PFSK-1 (cell line): ENCODE data around the gene SLC66A2.

ENCODE experiments used
- POLR2AphosphoS5 ChIP-seq: IDR thresholded peaks from 2 replicates; pipeline ENCODE4 v1.6.1; 2012; ENCODE audit warnings: low read depth, mild to moderate bottlenecking, control low read depth, low read length, moderate library complexity
- SIN3A ChIP-seq: IDR thresholded peaks from 2 replicates; pipeline ENCODE4 v1.6.1; 2012; ENCODE audit warnings: mild to moderate bottlenecking, low read length, moderate library complexity, borderline replicate concordance; ENCODE audit not compliant: insufficient read depth
- TAF1 ChIP-seq: IDR thresholded peaks from 2 replicates; pipeline ENCODE4 v1.6.1; 2012; ENCODE audit warnings: low read length, control low read depth, borderline replicate concordance; ENCODE audit not compliant: insufficient read depth
- TF ChIP-seq, protein P1 (sequence below), 2 experiments: IDR thresholded peaks; 2 replicates each; pipeline versions ENCODE4 v1.6.1 to v1.8.0; 2011 to 2012; ENCODE audit warnings: low read depth in 2 of 2, low read length in 2 of 2, control low read depth in 1 of 2, inconsistent platforms in 1 of 2, mild to moderate bottlenecking in 1 of 2, moderate library complexity in 1 of 2; ENCODE audit not compliant: insufficient read depth in 1 of 2

GRCh38 chr18:79905993-79906392 is 45.5 kb downstream of the SLC66A2 start:
- TF ChIP-seq POLR2AphosphoS5 = no peak
- TF ChIP-seq TAF1 = no peak
- TF ChIP-seq, protein P1, sequence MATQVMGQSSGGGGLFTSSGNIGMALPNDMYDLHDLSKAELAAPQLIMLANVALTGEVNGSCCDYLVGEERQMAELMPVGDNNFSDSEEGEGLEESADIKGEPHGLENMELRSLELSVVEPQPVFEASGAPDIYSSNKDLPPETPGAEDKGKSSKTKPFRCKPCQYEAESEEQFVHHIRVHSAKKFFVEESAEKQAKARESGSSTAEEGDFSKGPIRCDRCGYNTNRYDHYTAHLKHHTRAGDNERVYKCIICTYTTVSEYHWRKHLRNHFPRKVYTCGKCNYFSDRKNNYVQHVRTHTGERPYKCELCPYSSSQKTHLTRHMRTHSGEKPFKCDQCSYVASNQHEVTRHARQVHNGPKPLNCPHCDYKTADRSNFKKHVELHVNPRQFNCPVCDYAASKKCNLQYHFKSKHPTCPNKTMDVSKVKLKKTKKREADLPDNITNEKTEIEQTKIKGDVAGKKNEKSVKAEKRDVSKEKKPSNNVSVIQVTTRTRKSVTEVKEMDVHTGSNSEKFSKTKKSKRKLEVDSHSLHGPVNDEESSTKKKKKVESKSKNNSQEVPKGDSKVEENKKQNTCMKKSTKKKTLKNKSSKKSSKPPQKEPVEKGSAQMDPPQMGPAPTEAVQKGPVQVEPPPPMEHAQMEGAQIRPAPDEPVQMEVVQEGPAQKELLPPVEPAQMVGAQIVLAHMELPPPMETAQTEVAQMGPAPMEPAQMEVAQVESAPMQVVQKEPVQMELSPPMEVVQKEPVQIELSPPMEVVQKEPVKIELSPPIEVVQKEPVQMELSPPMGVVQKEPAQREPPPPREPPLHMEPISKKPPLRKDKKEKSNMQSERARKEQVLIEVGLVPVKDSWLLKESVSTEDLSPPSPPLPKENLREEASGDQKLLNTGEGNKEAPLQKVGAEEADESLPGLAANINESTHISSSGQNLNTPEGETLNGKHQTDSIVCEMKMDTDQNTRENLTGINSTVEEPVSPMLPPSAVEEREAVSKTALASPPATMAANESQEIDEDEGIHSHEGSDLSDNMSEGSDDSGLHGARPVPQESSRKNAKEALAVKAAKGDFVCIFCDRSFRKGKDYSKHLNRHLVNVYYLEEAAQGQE (IDR thresholded peaks at IDR 0.05; ENCODE audit: insufficient read depth in 1 of 2, low read depth in 2 of 2, low read length in 2 of 2) = no peak
- TF ChIP-seq SIN3A = no peak
